Transverse colon (tissue), 4 donors: ENCODE measurements around the gene NUP62. TPM values are rescaled to one million over a fixed set of nuclear protein-coding genes. Genes with fewer than 3 reads are reported as not detected.

ENCODE experiments used
- DNase-seq: peaks from one replicate; pipeline ENCODE4 v3.0.0-alpha.2; 2019
- H3K27ac ChIP-seq, 4 donors: fragments of 200-600 bp; sonication (generic); 2 replicates each; pipeline ENCODE4 v1.5.1; 2016 to 2018; ENCODE audit warnings: inconsistent platforms in 4 of 4
- H3K27me3 ChIP-seq: fragments of 200-600 bp; sonication (generic); 2 replicates; pipeline ENCODE4 v1.5.1; 2017; ENCODE audit warnings: inconsistent platforms
- H3K36me3 ChIP-seq, 4 donors: fragments of 200-600 bp; sonication (generic); 2 replicates each; pipeline ENCODE4 v1.5.1; 2017 to 2019; ENCODE audit warnings: inconsistent platforms in 4 of 4
- H3K4me1 ChIP-seq, 4 donors: fragments of 200-600 bp; sonication (generic); 2 replicates each; pipeline ENCODE4 v1.5.1; 2017 to 2020; ENCODE audit warnings: inconsistent platforms in 4 of 4
- H3K4me3 ChIP-seq, 4 donors: fragments of 200-600 bp; sonication (generic); 1 replicate in 1 of 4; 2 replicates in 3 of 4; pipeline versions ENCODE4 v1.5.1 to v1.6.1; 2017 to 2019; ENCODE audit warnings: inconsistent platforms in 4 of 4
- H3K9me3 ChIP-seq, 2 donors: fragments of 200-600 bp; sonication (generic); 2 replicates each; pipeline ENCODE4 v1.5.1; 2017 to 2019; ENCODE audit warnings: inconsistent platforms in 2 of 2
- EP300 ChIP-seq: sonication (generic); formaldehyde crosslinking; IDR thresholded peaks from one replicate; pipeline ENCODE4 v1.6.1; 2017; ENCODE audit warnings: antibody characterized with exemption, low read depth
- POLR2A ChIP-seq: fragments of 450-650 bp; IDR thresholded peaks from one replicate; pipeline ENCODE4 v1.6.1; 2016; ENCODE audit warnings: antibody characterized with exemption, mild to moderate bottlenecking, moderate library complexity
- POLR2AphosphoS5 ChIP-seq, 3 donors: sonication (generic); formaldehyde crosslinking; IDR thresholded peaks; one replicate each; pipeline ENCODE4 v1.6.1; 2016; ENCODE audit warnings: antibody characterized with exemption in 3 of 3
- WGBS, 2 donors: methylation state at CpG; one replicate each; pipeline ENCODE4 v1.1.5; 2018; ENCODE audit warnings: low coverage in 1 of 2; 5-methylcytosine and 5-hydroxymethylcytosine counted together
- in situ Hi-C, 4 donors: fragments of 200-750 bp; cut with MboI; loops; one replicate each; pipeline versions ENCODE4 v1.15.0 to v1.15.1; 2017; ENCODE audit warnings: low sequenced_read_pairs in 3 of 4, low pct_ligation_motif_present in 1 of 4, low pct_unique_long_range_greater_than_20kb in 1 of 4
- intact Hi-C: fragments of 100-400 bp; cut with DNase I; formaldehyde crosslinking; loops from one replicate; pipeline ENCODE4 v1.15.1; 2023; ENCODE audit warnings: low total_unique reads
- total RNA-seq, 4 donors: library from RNA; depleted of rRNA; stranded (reverse); fragments of >200 nt; gene quantifications; one replicate each; pipeline ENCODE4 v1.1.0, GENCODE V29; 2016
- TF ChIP-seq, protein P1 (sequence below), 5 experiments: fragments of 200-600 bp in 3 of 5; fragments of 450-650 bp in 2 of 5; sonication (generic) in 3 of 5; IDR thresholded peaks; 1 replicate in 2 of 5; 2 replicates in 3 of 5; pipeline ENCODE4 v1.5.1; 2016 to 2017; ENCODE audit warnings: antibody characterized with exemption in 5 of 5, inconsistent platforms in 3 of 5, mild to moderate bottlenecking in 2 of 5, moderate library complexity in 1 of 5

NUP62 gene
- total RNA-seq, 4 donors from 2014 or later, result 30.3 to 136 (median 32.6) TPM

DNA sequence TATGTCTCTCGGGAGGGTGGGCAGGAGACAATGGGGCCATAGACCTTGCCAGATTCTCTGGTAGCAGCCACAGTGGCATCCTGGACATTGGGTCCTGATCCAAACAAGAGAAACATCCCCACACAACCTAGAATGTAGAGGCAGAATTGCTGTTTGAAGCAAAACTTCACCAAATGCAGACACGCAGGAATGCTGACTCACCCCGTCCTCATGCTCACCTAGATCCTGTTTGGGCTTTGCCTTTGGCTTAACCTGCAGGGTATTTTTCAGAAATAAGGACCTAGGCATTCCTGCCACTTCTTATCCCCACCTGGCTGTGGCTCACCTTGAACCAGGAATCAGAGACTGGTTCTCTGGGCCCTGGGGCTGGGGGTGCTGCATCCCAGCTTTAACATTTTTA, 44.5 kb downstream of the NUP62 start:
- Histone ChIP-seq H3K27ac (no peak overlapping the region), H3K36me3 (peaks cover 0 to 50% (median 27%) of the 10 kb centered on the region in 4 donors), H3K4me3 (no peak overlapping the region), H3K9me3 (no peaks in the 10 kb centered on the region), H3K27me3 (no peaks in the 10 kb centered on the region), H3K4me1 (peaks cover 0 to 3% (median under 1%) of the 10 kb centered on the region in 4 donors)
- in situ Hi-C loops, result no loop called here
- intact Hi-C loops, result loop anchor here (5.0 kb wide), 1 partner anchor 618 kb away; no protein-coding TSS in a partner anchor
- WGBS, 2 donors, result 96% methylated on average over 3 of the region's 3 CpGs; no CpG with 5 or more reads in 1 of the 2 donors
- no peak for DNase-seq
- TF ChIP-seq POLR2A, result no peak
- no peak for TF ChIP-seq EP300
- TF ChIP-seq, protein P1, sequence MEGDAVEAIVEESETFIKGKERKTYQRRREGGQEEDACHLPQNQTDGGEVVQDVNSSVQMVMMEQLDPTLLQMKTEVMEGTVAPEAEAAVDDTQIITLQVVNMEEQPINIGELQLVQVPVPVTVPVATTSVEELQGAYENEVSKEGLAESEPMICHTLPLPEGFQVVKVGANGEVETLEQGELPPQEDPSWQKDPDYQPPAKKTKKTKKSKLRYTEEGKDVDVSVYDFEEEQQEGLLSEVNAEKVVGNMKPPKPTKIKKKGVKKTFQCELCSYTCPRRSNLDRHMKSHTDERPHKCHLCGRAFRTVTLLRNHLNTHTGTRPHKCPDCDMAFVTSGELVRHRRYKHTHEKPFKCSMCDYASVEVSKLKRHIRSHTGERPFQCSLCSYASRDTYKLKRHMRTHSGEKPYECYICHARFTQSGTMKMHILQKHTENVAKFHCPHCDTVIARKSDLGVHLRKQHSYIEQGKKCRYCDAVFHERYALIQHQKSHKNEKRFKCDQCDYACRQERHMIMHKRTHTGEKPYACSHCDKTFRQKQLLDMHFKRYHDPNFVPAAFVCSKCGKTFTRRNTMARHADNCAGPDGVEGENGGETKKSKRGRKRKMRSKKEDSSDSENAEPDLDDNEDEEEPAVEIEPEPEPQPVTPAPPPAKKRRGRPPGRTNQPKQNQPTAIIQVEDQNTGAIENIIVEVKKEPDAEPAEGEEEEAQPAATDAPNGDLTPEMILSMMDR (IDR thresholded peaks at IDR 0.05), result no peak
- no peak for TF ChIP-seq POLR2AphosphoS5 (IDR thresholded peaks at IDR 0.05)

DNA sequence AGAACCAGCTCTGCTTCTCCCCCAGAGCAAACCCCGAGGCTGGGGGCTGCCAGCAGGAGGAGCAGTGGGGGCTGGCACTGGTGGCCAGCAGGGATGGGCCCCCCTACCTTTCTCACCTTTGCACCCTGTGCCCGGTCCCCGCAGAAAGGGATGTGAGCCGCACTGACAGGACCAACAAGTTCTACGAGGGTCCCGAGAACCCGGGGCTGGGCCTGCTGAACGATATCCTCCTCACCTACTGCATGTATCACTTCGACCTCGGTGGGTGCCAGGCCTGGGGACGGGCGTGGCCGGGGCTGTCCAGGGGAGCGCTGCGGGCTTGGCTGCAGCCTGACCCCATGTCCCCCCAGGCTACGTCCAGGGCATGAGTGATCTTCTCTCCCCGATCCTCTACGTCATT, 45.2 kb downstream of the NUP62 start:
- Histone ChIP-seq H3K27me3 (no peaks in the 10 kb centered on the region), H3K36me3 (peaks cover 0 to 50% (median 27%) of the 10 kb centered on the region in 4 donors), H3K4me3 (no peak overlapping the region), H3K27ac (no peak overlapping the region), H3K4me1 (peaks cover 0 to 5% (median 0%) of the 10 kb centered on the region in 4 donors), H3K9me3 (no peaks in the 10 kb centered on the region)
- 96% methylated on average over 18 of the region's 18 CpGs; no CpG with 5 or more reads in 1 of the 2 donors for WGBS, 2 donors
- intact Hi-C loops, result loop anchor here (5.0 kb wide), 1 partner anchor 618 kb away; no protein-coding TSS in a partner anchor
- TF ChIP-seq POLR2AphosphoS5 (IDR thresholded peaks at IDR 0.05) (no peak), POLR2A (no peak), EP300 (no peak)
- TF ChIP-seq, protein P1 (IDR thresholded peaks at IDR 0.05), result no peak
- DNase-seq, result no peak
- in situ Hi-C loops, result no loop called here

DNA sequence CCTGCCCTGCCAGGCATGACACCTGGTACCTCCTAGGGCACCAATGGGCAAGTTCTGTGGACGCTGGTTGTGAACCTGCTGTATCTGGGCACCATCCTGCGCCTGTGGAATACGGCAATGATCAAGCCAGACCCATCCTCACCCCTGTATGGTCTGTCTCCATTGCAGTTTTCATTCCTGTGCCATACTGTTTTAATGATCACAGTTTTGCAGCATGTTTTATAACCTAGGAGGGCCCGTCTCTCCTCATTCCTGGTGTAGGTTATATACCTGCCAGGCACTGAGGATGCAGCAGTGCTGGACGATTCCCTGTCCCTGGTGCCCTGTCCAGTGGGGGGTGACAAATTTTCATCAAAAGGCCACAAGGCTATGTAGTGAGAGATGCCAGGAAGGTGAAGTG, 46.2 kb downstream of the NUP62 start:
- intact Hi-C loops (loop anchor here (5.0 kb wide), 1 partner anchor 619 kb away; no protein-coding TSS in a partner anchor), in situ Hi-C loops (no loop called here)
- TF ChIP-seq, protein P1 (IDR thresholded peaks at IDR 0.05), result no peak
- no peak for TF ChIP-seq POLR2A
- Histone ChIP-seq H3K27ac (no peak overlapping the region), H3K4me3 (no peak overlapping the region), H3K9me3 (no peaks in the 10 kb centered on the region), H3K36me3 (peaks cover 0 to 50% (median 27%) of the 10 kb centered on the region in 4 donors), H3K4me1 (peaks cover 6 to 13% (median 6%) of the 10 kb centered on the region in 4 donors), H3K27me3 (no peaks in the 10 kb centered on the region)
- DNase-seq, result no peak
- 97% methylated on average over 5 of the region's 5 CpGs; no CpG with 5 or more reads in 1 of the 2 donors for WGBS, 2 donors

DNA sequence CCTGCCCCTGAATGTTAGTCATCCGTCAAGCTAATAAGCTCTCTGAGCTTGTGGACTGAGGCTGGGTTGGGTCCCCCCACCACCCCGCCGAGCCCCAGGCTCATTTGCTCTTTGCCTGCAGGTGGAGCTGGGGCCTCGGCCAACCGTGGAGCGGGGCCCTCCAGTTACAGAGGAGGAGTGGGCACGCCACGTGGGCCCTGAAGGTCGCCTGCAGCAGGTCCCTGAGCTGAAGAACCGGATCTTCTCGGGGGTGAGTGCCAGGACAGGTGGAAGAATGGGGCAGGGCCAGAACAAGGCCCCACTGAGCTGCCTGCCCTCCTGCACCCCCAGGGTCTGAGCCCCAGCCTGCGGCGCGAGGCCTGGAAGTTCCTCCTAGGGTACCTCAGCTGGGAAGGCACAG, 46.7 kb downstream of the NUP62 start:
- in situ Hi-C loops (no loop called here), intact Hi-C loops (loop anchor here (5.0 kb wide), 1 partner anchor 620 kb away; no protein-coding TSS in a partner anchor)
- no peaks in the 10 kb centered on the region for H3K9me3 ChIP-seq
- TF ChIP-seq EP300, result no peak
- no peak for TF ChIP-seq POLR2AphosphoS5 (IDR thresholded peaks at IDR 0.05)
- TF ChIP-seq, protein P1 (IDR thresholded peaks at IDR 0.05), result no peak
- no peak for TF ChIP-seq POLR2A
- H3K27ac ChIP-seq, result no peak overlapping the region
- no peaks in the 10 kb centered on the region for H3K27me3 ChIP-seq
- H3K4me1 ChIP-seq, result peaks cover 7 to 14% (median 7%) of the 10 kb centered on the region in 4 donors
- H3K36me3 ChIP-seq, result peaks cover 0 to 50% (median 27%) of the 10 kb centered on the region in 4 donors
- no peak for DNase-seq
- H3K4me3 ChIP-seq, result no peak overlapping the region
- WGBS, 2 donors, result 97% methylated on average over 13 of the region's 14 CpGs; no CpG with 5 or more reads in 1 of the 2 donors
